HG03103 (cell line): ENCODE measurements around the gene ARHGEF17.

Experiments
- ATAC-seq: cut with Tn5 transposase; IDR thresholded peaks from one replicate; pipeline ENCODE4 v1.9.1; 2021; ENCODE audit warnings: low read depth; ENCODE audit not compliant: unreplicated experiment

The ARHGEF17 gene

DNA sequence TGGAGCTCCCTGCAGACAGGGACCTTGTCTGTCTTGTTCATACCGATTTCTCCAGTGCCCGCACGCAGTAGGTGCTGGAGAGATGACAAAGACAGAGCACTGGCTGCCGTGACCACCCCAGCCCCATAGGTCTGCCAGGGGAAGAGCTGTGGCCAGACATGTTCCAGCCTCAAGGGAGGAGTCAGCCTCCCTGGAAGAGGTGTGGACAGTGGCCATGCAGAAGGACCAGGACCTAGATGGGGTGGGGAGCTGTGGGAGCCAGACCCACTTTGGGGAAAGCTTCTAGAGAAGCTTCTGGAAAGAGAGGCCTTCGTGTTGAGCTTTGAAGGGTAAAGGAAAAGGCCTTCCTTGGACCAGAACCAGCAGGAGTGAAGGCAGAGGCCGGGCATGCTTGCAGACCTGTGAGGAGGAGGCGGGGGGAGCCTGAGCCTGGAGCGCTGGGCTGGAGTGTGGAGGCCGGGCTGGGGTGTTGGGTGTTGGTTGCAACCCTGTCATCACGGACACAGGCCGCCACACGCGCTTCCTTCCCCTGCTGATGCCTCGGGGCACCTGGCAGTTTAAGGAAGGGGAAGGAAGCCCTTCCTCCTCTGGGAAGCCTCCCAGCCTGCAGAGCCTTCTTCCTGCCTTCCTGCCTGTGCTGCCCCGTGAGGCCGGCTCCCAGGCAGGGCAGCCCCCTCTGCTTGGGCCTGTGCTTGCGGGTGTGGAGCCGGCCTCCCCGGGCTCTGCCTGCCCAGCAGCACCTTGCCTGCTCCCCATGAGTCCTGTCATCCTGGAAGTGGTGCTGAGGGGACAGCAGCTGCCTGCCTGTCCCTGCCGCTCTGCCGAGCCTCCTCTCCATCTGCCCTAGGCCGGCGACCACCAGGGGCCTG, 80.4 kb downstream of the ARHGEF17 start:
- no peak for ATAC-seq

DNA sequence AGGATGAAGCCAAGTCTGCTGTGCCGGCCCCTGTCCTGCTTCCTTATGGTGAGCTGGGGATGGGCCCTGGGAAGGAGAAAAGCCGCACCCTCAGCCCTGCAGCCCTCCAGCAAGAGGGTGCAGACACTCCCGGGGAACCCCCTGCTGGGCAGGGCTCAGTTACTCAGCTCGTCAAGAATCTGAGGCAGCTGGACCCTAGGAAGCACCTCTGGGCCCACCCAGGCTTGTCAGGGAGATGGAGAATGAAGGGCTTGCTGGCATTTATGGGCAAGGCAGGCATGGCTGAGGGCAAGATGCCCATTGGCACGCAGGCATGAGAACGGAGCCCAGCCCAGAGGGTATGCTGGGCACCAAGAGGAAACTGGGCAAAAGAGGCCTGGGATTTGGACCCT, 81.1 kb downstream of the ARHGEF17 start:
- ATAC-seq: no peak

- no peak for ATAC-seq
Measured at GRCh38 chr11:73389916-73390315, 81.8 kb downstream of the ARHGEF17 start.

DNA sequence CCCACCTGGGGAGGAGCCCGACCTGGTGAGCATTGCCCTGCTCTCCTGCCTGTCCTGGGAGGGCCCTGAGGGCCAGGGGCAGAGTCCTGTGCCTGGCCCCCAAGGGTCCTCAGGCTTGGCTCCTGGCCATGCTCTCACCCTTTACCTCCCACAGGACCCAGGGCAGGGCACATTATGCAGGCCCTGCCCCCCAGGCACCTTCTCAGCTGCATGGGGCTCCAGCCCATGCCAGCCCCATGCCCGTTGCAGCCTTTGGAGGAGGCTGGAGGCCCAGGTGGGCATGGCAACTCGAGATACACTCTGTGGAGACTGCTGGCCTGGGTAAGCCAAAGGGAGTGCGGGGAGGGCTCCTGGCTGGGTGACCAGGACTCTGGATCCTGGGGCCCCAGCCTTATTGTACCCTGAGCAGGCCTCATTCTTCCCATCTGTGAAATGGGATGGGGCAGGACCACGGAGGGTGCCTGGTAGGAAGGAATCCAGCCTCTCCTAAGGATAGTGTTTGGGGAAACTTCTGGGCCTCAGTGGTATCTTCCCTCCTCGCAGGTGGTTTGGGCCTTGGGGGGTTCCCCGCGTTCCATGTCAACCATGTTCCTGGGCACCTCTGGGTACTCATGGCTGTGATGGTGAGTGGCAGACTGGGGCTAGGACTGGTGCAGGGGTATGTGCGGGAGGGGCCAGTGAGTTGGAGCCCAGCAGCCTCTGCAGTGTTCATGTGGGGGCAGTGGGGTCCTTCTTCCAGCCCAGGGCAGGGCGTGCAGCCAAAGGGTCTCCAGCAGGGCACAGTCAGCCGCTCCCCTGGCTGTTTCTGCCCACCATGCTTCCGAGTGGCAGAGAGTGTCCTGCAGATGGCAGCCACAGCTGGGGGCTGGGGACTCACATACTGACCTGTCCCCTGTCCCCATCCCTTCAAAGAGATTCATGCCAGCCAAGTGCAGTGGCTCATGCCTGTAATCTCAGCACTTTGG, 82.8 kb downstream of the ARHGEF17 start:
- no peak for ATAC-seq

DNA sequence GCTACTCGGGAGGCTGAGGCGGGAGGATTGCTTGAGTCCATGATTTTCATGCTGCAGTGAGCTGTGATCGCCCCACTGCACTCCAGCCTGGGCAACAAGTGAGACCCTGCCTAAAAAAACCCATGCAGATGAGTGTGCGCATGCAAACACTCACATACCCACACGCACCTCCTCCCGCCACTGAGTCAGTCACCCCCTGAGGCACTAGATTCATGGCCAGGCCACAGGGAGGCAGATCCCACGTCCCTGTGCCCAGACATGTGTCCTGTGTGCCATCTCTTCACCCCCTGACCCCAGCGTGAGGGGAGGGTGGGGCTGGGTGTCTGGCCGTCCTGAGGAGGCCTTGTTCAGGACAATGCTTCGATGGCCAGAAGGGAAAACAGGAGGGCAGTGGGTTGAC, 83.6 kb downstream of the ARHGEF17 start:
- ATAC-seq: no peak

DNA sequence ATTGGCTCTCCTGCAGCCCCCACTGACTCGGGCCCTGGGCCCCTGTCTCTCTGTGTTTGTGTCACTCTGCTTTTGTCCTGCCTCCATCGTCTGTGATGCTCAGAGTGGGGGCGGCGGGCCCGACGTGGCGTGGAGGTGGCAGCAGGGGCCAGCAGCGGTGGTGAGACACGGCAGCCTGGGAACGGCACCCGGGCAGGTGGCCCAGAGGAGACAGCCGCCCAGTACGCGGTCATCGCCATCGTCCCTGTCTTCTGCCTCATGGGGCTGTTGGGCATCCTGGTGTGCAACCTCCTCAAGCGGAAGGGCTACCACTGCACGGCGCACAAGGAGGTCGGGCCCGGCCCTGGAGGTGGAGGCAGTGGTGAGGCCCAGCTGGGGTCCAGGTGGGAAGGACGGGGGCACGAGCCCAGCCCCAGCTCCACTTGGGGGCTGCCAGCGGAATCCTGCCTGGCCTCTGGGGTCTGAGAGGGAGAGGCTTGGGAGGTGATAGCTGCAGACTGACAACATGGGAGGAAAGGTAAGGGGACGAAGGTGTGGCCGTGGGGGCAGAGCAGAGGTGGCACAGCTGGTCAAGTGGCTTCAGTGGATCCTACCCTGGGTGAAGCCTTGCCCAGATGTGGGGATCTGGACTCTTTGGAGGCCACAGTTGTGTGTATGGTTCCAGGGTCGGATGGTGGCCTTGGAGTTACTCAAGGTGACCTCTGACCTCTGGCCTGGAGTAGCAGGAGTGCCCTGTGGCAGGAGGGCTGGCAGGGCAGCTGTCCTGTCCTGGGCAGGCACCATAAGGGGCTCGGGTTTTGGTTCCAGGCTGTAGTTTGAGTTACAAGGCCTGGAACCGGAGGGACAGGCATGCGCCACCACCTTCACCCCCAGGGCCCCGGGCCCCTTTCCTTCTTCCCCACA, 84.3 kb downstream of the ARHGEF17 start:
- no peak for ATAC-seq

DNA sequence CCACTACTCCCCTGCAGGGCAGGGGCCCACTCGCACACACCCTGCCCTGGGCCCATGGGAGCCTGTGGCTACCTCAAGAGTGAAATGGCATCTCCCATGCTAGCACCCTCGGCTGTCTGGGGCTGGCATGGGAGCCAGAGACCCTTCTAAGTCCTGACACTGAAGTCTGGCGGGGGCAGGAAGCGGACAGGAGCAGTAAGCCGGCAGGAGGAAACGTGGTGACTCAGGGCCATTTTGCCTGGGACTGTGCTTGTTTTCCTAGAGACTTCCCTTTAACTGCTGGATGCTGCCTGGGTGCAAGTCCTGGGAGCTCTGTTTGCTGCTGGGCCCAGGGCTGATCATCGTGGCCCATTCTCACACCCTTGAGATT, 84.9 kb downstream of the ARHGEF17 start:
- ATAC-seq: no peak

DNA sequence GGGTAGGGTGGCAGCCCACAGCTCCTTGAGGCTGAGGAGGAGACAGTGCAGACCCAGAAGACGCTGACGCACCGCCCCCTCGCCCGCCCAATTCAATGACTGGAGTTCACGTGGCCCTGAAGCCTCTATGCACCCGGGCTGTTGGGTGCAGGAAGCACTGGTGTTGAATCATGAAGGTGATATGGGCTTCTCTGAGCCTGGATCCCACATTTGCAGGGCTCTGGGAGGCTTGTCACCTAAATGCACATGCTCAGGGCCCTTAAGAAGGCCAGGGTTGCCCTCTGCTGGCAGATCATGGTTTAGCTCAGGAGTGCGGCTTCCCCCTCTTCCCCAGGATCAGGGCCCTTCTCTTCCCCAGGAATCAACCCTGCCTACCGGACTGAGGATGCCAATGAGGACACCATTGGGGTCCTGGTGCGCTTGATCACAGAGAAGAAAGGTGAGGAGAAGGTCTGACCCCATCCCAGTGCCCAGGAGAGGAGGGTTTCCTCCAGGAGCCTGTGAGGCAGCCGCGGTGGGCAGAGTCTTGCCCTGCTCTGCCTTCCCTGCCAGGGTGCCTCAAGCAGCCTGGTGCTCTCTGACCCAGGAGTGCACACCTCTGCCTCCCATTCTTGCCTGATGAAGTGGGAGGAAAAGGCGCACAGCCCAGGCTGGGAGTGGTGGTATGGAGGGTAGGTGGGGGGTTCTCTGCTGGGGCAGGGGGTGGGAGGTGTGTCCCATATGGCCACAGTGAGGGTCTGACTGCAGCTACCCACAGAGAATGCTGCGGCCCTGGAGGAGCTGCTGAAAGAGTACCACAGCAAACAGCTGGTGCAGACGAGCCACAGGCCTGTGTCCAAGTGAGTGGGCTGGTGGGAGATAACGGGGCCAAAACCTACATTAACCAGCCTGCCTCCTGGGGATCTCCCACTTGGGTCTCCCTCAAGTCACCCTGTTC, 85.7 kb downstream of the ARHGEF17 start:
- ATAC-seq: no peak

DNA sequence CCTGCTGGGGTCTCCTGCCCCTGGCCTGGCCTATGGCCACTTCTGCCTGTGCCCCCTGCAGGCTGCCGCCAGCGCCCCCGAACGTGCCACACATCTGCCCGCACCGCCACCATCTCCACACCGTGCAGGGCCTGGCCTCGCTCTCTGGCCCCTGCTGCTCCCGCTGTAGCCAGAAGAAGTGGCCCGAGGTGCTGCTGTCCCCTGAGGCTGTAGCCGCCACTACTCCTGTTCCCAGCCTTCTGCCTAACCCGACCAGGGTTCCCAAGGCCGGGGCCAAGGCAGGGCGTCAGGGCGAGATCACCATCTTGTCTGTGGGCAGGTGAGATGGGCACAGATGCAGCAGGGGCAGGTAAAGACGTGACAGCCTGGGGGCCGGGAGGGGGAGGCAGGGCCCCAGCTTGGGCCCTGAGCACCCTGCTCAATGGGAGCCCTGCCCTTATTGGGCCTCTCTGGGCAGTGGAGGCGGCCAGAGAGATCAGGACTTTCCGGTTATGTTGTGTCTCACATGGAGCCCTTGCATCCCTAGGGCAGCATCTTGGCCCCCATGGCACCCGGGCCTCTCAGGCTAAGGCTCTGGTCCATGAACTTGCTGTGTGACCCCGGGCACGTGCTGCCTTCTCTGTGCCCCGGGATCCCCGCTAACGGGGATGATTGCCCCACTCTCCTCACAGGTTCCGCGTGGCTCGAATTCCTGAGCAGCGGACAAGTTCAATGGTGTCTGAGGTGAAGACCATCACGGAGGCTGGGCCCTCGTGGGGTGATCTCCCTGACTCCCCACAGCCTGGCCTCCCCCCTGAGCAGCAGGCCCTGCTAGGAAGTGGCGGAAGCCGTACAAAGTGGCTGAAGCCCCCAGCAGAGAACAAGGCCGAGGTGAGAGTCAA, 86.6 kb downstream of the ARHGEF17 start:
- ATAC-seq: no peak

DNA sequence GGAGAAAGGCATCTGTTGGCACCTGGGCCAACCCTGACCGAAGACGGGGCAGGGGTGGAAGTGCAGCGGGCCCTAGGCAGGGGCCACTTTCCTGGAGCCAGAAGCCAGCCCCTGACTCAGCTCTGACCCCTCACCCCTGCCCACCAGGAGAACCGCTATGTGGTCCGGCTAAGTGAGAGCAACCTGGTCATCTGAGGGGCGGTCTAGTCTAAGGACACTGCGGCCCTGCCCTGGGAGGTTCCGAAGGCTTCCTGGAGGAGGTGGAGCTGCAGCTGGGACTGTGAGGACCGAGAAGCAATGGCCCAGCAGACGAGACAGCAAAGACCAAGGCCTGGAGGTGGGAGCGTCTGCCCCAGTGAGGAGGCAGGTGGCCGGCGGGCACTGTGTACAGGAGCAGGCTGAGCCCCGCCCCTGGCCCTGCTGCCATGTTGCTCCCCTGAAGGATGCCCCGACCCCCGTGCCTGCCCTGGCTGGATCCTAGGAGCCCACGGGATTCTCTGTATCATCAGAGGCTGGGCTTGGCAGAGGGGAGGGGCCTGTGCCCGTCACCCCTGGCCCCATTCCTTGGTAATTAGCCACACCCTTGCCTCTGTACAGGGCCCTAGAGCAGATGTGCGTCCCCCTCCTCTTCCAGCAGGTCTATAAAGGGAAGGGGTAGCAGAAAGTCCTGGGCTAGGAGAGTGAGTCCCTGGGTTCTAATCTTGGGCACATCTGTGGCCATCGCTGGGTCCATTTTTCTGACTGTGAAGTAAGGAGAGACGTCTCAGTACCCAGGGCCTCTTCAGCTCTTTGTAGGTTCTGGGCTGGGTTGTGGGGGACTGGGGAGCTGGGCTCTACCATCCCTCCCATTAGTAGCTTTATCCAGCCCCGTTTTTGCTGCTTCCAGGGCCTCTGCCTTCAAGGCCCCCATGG, 87.5 kb downstream of the ARHGEF17 start:
- ATAC-seq: no peak

DNA sequence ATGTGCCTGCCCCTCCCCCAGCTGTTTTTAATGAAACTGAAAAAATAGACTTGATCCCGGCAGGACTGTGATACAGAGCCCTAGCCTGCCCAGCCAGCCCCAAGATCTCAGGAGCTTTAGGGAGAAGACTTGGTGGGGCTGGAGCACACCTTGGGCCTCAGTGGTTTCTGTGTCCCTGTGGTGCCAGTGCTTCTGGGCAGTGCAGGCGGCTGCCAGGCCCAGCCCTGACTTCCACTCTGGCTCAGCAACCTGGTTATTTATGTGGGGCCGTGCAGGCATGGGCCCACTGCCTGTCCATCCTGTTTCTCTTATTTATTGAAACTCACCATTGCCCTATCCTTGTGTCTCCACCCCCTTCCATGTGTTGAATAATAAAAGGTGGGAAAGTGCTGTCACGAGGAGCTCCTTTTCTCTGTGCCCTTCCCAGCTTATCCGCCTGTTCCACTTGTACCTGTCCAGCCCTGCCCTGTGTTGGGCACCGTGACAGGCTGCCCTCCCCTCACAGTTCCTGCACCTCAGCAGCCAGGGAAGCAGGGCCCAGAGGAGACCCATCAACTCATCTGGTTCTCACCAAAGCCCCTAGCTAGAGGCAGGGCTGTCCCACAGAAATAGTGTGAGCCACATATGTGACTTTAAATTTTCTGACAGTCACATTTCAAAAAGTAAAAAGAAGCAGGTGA, 88.3 kb downstream of the ARHGEF17 start:
- ATAC-seq: no peak

DNA sequence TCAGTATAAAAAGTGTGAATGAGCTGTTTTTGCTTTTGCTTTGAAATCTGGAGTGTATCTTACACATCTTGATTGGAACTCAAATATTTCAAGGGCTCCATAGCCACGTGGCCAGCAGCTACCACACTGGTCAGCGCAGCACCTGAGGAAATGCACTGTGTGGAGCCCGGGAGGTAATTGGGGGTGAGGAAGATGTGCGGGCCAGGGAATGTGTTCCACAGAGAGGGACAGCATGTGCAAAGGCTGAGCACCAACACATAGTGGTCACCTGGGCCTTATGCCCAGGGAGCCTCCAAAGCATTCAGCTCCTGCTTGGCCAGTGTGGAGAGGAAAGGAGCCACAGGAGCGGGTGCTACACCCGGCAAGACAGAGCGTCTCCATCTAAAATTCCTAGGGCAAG, 88.9 kb downstream of the ARHGEF17 start:
- ATAC-seq: no peak

- no peak for ATAC-seq
Measured at GRCh38 chr11:73397468-73398131, 89.5 kb downstream of the ARHGEF17 start.

GRCh38 chr11:73398132-73398526, 90.1 kb downstream of the ARHGEF17 start:
- ATAC-seq: no peak

GRCh38 chr11:73398721-73399120, 90.6 kb downstream of the ARHGEF17 start:
- ATAC-seq: no peak

DNA sequence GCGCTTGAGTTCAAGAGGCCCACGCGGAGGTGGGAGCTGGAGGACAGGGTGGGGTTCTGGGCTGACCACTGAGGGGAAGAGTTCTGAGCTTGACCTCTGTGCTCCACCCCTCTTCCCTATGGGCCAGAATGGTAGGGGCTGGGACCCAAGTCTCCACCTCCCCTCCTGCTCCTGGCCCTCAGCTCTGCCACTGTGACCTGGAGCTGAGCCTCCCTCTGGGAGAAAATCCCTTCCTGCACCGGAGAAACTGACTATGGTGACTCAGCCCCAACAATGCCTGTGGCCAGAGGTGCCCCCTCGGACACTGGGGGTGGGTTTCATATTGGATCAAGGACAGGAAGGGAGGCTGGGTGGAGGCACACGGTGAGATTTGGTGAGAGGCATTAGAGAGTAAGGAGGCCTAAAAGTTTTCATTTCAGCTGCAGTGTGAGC, 91.1 kb downstream of the ARHGEF17 start:
- no peak for ATAC-seq
